Neural progenitor cell (in vitro differentiated cells): ENCODE data around the gene TCHP. TPM values are rescaled to one million over a fixed set of nuclear protein-coding genes. Genes with fewer than 3 reads are reported as not detected.

Experiments
- DNase-seq: peaks from one replicate; pipeline ENCODE4 v3.0.0-alpha.2; 2016; ENCODE audit warnings: low spot score
- H2AFZ ChIP-seq: fragments of 200-600 bp; sonication (generic); replicated peaks from 2 replicates; pipeline ENCODE4 v1.6.1; 2016; ENCODE audit warnings: antibody characterized with exemption
- H3F3A ChIP-seq: fragments of 200-600 bp; sonication (generic); 2 replicates; pipeline ENCODE4 v1.6.1; 2016; ENCODE audit warnings: antibody characterized with exemption, low read depth
- H3K27ac ChIP-seq: fragments of 200-600 bp; sonication (generic); 2 replicates; pipeline ENCODE4 v1.5.1; 2016; ENCODE audit warnings: mild to moderate bottlenecking
- H3K27me3 ChIP-seq: fragments of 200-600 bp; sonication (generic); 2 replicates; pipeline ENCODE4 v1.6.1; 2016; ENCODE audit warnings: mild to moderate bottlenecking, moderate library complexity
- H3K36me3 ChIP-seq: fragments of 200-600 bp; sonication (generic); 2 replicates; pipeline ENCODE4 v1.5.1; 2016
- H3K4me1 ChIP-seq: fragments of 200-600 bp; sonication (generic); 2 replicates; pipeline ENCODE4 v1.6.1; 2016; ENCODE audit warnings: mixed run types
- H3K4me2 ChIP-seq: fragments of 200-600 bp; sonication (generic); 2 replicates; pipeline ENCODE4 v1.6.1; 2016
- H3K4me3 ChIP-seq: fragments of 200-600 bp; sonication (generic); 2 replicates; pipeline ENCODE4 v1.5.1; 2016
- H3K79me2 ChIP-seq: fragments of 200-600 bp; sonication (generic); 2 replicates; pipeline ENCODE4 v1.6.1; 2016; ENCODE audit warnings: low read depth
- H3K9ac ChIP-seq: fragments of 200-600 bp; sonication (generic); 2 replicates; pipeline ENCODE4 v1.6.1; 2016
- H3K9me3 ChIP-seq: fragments of 200-600 bp; sonication (generic); 2 replicates; pipeline ENCODE4 v1.5.1; 2016; ENCODE audit warnings: low read depth
- H4K20me1 ChIP-seq: fragments of 200-600 bp; sonication (generic); 2 replicates; pipeline ENCODE4 v1.6.1; 2016; ENCODE audit warnings: low read depth
- H3K27ac Mint-ChIP-seq: 3 replicates; pipeline ENCODE4 v1.8.0; 2021; ENCODE audit warnings: mixed read lengths
- H3K27me3 Mint-ChIP-seq: 2 replicates; pipeline ENCODE4 v1.8.0; 2022; ENCODE audit warnings: low read depth, mild to moderate bottlenecking, inconsistent platforms, moderate library complexity, mixed read lengths; ENCODE audit not compliant: insufficient read depth
- H3K36me3 Mint-ChIP-seq: 3 replicates; pipeline ENCODE4 v1.8.0; 2021; ENCODE audit warnings: mixed read lengths
- H3K4me1 Mint-ChIP-seq: 3 replicates; pipeline ENCODE4 v1.8.0; 2021; ENCODE audit warnings: mixed read lengths
- H3K4me3 Mint-ChIP-seq: 3 replicates; pipeline ENCODE4 v1.8.0; 2021; ENCODE audit warnings: mild to moderate bottlenecking, moderate library complexity, mixed read lengths
- H3K9me3 Mint-ChIP-seq: 3 replicates; pipeline ENCODE4 v1.8.0; 2020; ENCODE audit warnings: mixed read lengths
- EZH2 ChIP-seq: fragments of 200-600 bp; sonication (generic); IDR thresholded peaks from 2 replicates; pipeline ENCODE4 v1.6.1; 2017; ENCODE audit warnings: antibody characterized with exemption, mild to moderate bottlenecking, moderate library complexity
- EZH2phosphoT487 ChIP-seq: fragments of 200-600 bp; sonication (generic); IDR thresholded peaks from 2 replicates; pipeline ENCODE4 v1.6.1; 2017; ENCODE audit warnings: antibody characterized with exemption
- total RNA-seq: library from RNA; depleted of rRNA; stranded (reverse); fragments of >200 nt; gene quantifications from 2 replicates; pipeline ENCODE4 v1.2.3, GENCODE V29; 2015; ENCODE audit warnings: low replicate concordance
- TF ChIP-seq, protein P1 (sequence below): fragments of 200-600 bp; sonication (generic); IDR thresholded peaks from 2 replicates; pipeline ENCODE4 v1.5.1; 2017; ENCODE audit warnings: antibody characterized with exemption, mild to moderate bottlenecking

Gene TCHP
- total RNA-seq, 1 donor from 2014 or later, result 15.2 TPM

DNA sequence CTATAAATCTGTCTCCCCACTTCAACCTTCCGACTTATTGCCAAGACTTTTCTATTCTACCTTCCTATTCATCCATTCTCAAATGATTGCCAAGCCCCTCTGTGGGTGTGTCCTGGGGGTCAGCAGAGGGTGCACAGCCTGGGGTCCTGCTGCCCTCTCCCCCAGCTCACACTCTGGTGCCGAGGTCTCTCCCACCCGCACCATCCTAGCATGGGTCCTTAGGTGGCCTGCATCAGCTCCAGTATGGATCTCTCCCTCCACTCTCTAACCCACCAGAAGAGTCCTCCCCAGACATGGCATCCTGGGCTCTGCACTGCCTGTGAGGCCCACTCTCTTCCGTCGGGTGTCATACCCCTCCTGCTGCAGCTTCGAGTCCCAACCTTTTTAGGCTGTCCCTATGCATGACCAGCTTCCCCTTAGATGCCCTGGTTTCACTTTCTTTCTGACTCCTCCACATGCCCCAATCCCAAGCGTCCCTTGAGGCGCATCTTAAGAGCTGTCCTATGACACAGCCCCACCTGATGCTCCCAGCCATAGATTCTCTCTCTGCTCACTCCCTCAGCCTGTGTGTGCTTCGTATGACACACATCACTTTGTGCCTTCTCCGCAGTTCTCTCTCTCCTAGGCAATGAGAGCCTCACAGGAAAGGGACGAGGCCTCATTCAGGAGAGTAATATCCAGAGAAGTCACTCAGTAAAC is 52.2 kb downstream of the TCHP start:
- no peak overlapping the region for H3K4me2 ChIP-seq
- peak overlapping the region; percentile 8 for H3K27ac Mint-ChIP-seq
- peaks cover 29% of the 10 kb centered on the region for H3K4me1 Mint-ChIP-seq
- no peak overlapping the region for H2AFZ ChIP-seq
- DNase-seq, result no peak
- H3K9me3 ChIP-seq, result no peaks in the 10 kb centered on the region
- peaks cover 23% of the 10 kb centered on the region for H3K36me3 Mint-ChIP-seq
- no peaks in the 10 kb centered on the region for H3K36me3 ChIP-seq
- H3K4me1 ChIP-seq, result peaks cover 8% of the 10 kb centered on the region
- no peak overlapping the region for H3K4me3 Mint-ChIP-seq
- H3K27me3 Mint-ChIP-seq, result no peaks in the 10 kb centered on the region
- H3K27me3 ChIP-seq, result no peaks in the 10 kb centered on the region
- H3F3A ChIP-seq, result peaks cover 6% of the 10 kb centered on the region
- H3K4me3 ChIP-seq, result no peak overlapping the region
- TF ChIP-seq EZH2phosphoT487 (no peak), EZH2 (no peak)
- TF ChIP-seq, protein P1, sequence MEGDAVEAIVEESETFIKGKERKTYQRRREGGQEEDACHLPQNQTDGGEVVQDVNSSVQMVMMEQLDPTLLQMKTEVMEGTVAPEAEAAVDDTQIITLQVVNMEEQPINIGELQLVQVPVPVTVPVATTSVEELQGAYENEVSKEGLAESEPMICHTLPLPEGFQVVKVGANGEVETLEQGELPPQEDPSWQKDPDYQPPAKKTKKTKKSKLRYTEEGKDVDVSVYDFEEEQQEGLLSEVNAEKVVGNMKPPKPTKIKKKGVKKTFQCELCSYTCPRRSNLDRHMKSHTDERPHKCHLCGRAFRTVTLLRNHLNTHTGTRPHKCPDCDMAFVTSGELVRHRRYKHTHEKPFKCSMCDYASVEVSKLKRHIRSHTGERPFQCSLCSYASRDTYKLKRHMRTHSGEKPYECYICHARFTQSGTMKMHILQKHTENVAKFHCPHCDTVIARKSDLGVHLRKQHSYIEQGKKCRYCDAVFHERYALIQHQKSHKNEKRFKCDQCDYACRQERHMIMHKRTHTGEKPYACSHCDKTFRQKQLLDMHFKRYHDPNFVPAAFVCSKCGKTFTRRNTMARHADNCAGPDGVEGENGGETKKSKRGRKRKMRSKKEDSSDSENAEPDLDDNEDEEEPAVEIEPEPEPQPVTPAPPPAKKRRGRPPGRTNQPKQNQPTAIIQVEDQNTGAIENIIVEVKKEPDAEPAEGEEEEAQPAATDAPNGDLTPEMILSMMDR, result no peak
- H3K27ac ChIP-seq, result no peak overlapping the region
- H3K9ac ChIP-seq, result no peak overlapping the region
- no peaks in the 10 kb centered on the region for H4K20me1 ChIP-seq
- no peaks in the 10 kb centered on the region for H3K9me3 Mint-ChIP-seq
- no peaks in the 10 kb centered on the region for H3K79me2 ChIP-seq

DNA sequence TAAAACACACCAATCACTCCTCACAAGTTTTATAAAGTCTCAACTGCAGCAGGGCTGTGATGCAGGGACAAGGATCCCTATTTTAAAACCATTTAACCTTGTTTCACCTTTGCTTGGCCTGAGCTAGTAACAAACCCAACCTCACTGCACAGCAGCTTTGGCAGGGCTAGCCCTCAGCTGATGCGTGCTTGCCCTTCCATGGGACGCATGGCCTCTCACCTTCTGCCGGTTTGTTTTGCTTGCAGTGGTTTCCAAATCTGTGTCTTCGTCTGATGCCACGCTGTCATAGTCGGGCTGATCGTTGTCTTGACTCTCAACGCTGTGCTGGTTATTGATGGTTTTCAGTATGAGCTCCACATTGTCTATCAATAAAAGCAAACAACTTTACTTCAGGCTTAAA is 52.8 kb downstream of the TCHP start:
- Mint-ChIP-seq H3K4me3 (no peak overlapping the region), H3K9me3 (no peaks in the 10 kb centered on the region), H3K36me3 (peaks cover 24% of the 10 kb centered on the region), H3K27ac (no peak overlapping the region), H3K4me1 (peaks cover 28% of the 10 kb centered on the region), H3K27me3 (no peaks in the 10 kb centered on the region)
- H3K27me3 ChIP-seq, result no peaks in the 10 kb centered on the region
- no peak for DNase-seq
- H3K36me3 ChIP-seq, result no peaks in the 10 kb centered on the region
- no peak overlapping the region for H3K9ac ChIP-seq
- no peaks in the 10 kb centered on the region for H4K20me1 ChIP-seq
- no peak overlapping the region for H3K27ac ChIP-seq
- TF ChIP-seq EZH2 (no peak), EZH2phosphoT487 (no peak)
- TF ChIP-seq, protein P1, result no peak
- H3K4me2 ChIP-seq, result no peak overlapping the region
- no peaks in the 10 kb centered on the region for H3K79me2 ChIP-seq
- H2AFZ ChIP-seq, result no peak overlapping the region
- H3K9me3 ChIP-seq, result no peaks in the 10 kb centered on the region
- no peak overlapping the region for H3K4me3 ChIP-seq
- peaks cover under 1% of the 10 kb centered on the region for H3F3A ChIP-seq
- peaks cover 4% of the 10 kb centered on the region for H3K4me1 ChIP-seq

DNA sequence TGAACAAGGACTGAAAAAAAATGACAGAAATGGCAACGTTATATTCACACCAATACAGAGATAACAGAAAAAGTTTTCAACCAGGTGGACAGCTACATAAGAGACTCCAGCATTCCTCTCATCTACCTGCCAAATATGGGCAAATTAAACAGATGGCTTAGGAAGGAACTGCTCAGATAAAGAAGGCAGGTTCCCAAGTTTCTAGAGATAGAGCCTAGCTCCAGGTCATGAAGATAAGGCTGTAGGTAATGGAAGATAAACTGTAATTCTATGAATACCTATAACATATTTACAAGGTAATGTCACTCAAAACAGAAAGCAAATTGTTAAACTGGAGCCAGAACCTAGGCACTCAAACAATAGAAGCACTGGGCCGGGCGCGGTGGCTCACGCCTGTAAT is 53.6 kb downstream of the TCHP start:
- H4K20me1 ChIP-seq, result no peaks in the 10 kb centered on the region
- no peaks in the 10 kb centered on the region for H3K79me2 ChIP-seq
- no peak overlapping the region for H3K9ac ChIP-seq
- TF ChIP-seq, protein P1, result no peak
- TF ChIP-seq EZH2, result no peak
- TF ChIP-seq EZH2phosphoT487, result no peak
- H3K4me1 ChIP-seq, result peaks cover 2% of the 10 kb centered on the region
- H3K4me3 ChIP-seq, result no peak overlapping the region
- H3F3A ChIP-seq, result no peaks in the 10 kb centered on the region
- Mint-ChIP-seq H3K36me3 (peaks cover 24% of the 10 kb centered on the region), H3K4me3 (no peak overlapping the region), H3K27me3 (no peaks in the 10 kb centered on the region), H3K4me1 (peaks cover 22% of the 10 kb centered on the region), H3K9me3 (no peaks in the 10 kb centered on the region), H3K27ac (no peak overlapping the region)
- H3K4me2 ChIP-seq, result no peak overlapping the region
- H3K27me3 ChIP-seq, result no peaks in the 10 kb centered on the region
- DNase-seq, result no peak
- H2AFZ ChIP-seq, result no peak overlapping the region
- H3K36me3 ChIP-seq, result no peaks in the 10 kb centered on the region
- no peaks in the 10 kb centered on the region for H3K9me3 ChIP-seq
- H3K27ac ChIP-seq, result no peak overlapping the region
